Fibroblast of lung (primary cell): ENCODE results near the gene SLC24A3.

Experiments used
- EZH2 ChIP-seq: IDR thresholded peaks from 2 replicates; pipeline ENCODE4 v1.5.1; 2012; ENCODE audit warnings: low read length, control low read depth, mild to moderate bottlenecking; ENCODE audit errors: missing control alignments
- TF ChIP-seq, protein P1 (sequence below), 2 donors: IDR thresholded peaks in 1 of 2; conservative IDR thresholded peaks in 1 of 2; 1 replicate in 1 of 2; 2 replicates in 1 of 2; pipeline ENCODE4 v1.5.1; 2011 to 2012; ENCODE audit warnings: low read length in 2 of 2, control low read depth in 1 of 2, inconsistent platforms in 1 of 2, low read depth in 1 of 2, mild to moderate bottlenecking in 1 of 2

- TF ChIP-seq, protein P1, sequence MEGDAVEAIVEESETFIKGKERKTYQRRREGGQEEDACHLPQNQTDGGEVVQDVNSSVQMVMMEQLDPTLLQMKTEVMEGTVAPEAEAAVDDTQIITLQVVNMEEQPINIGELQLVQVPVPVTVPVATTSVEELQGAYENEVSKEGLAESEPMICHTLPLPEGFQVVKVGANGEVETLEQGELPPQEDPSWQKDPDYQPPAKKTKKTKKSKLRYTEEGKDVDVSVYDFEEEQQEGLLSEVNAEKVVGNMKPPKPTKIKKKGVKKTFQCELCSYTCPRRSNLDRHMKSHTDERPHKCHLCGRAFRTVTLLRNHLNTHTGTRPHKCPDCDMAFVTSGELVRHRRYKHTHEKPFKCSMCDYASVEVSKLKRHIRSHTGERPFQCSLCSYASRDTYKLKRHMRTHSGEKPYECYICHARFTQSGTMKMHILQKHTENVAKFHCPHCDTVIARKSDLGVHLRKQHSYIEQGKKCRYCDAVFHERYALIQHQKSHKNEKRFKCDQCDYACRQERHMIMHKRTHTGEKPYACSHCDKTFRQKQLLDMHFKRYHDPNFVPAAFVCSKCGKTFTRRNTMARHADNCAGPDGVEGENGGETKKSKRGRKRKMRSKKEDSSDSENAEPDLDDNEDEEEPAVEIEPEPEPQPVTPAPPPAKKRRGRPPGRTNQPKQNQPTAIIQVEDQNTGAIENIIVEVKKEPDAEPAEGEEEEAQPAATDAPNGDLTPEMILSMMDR (conservative IDR thresholded peaks at IDR 0.05 in 1 of 2, IDR thresholded peaks at IDR 0.05 in 1 of 2; ENCODE audit: low read depth in 1 of 2, low read length in 2 of 2): no peak
- TF ChIP-seq EZH2: no peak
Measured at GRCh38 chr20:19185083-19185482, 27.4 kb upstream of the SLC24A3 start.
